ENCODE data around the gene TBX20.

GRCh38 chr7:35257251-35258124 lies 3.6 kb upstream of the TBX20 start:
- TF ChIP-seq CTCF (conservative IDR thresholded peaks at IDR 0.05): no peak
- TF ChIP-seq ZFX (IDR thresholded peaks at IDR 0.05): no peak
